K562 (cell line): ENCODE measurements around the gene PREX1. TPM values are rescaled to one million over a fixed set of nuclear protein-coding genes. Genes with fewer than 3 reads are reported as not detected.

Experiments used
- C11orf30 ChIP-seq: fragments of 450-650 bp; IDR thresholded peaks from 2 replicates; pipeline ENCODE4 v1.6.1; 2016; ENCODE audit warnings: low read depth, mild to moderate bottlenecking
- CTBP1 ChIP-seq: fragments of 450-650 bp; IDR thresholded peaks from 2 replicates; pipeline ENCODE4 v1.6.1; 2016; ENCODE audit warnings: borderline replicate concordance
- FUS ChIP-seq: fragments of 200-400 bp; formaldehyde crosslinking; optimal IDR thresholded peaks from 2 replicates; pipeline ENCODE3; 2017; ENCODE audit warnings: low read depth, low read length
- KDM1A ChIP-seq, 2 experiments: fragments of 450-650 bp; IDR thresholded peaks; 2 replicates each; pipeline ENCODE4 v1.6.1; 2016; ENCODE audit warnings: mild to moderate bottlenecking in 2 of 2
- LARP7 ChIP-seq: fragments of 450-650 bp; IDR thresholded peaks from 2 replicates; pipeline ENCODE4 v1.6.1; 2016
- MTF1 ChIP-seq: fragments of 250-450 bp; sonication (Bioruptor Pico); IDR thresholded peaks from 2 replicates; pipeline ENCODE4 v1.9.0; 2021; ENCODE audit warnings: moderate library complexity, mild to moderate bottlenecking, inconsistent platforms, borderline replicate concordance
- MYC ChIP-seq, 2 experiments: fragments of 250-450 bp in 1 of 2; sonication (Bioruptor Pico) in 1 of 2; IDR thresholded peaks; 2 replicates each; pipeline versions ENCODE4 v1.5.1 to v1.6.1; 2012 to 2021; ENCODE audit warnings: low read depth in 2 of 2, borderline replicate concordance in 1 of 2, improper control_type of control experiment in 1 of 2, low read length in 1 of 2, mild to moderate bottlenecking in 1 of 2, moderate library complexity in 1 of 2
- NCOR1 ChIP-seq: fragments of 450-650 bp; IDR thresholded peaks from 2 replicates; pipeline ENCODE4 v1.6.1; 2016; ENCODE audit warnings: mild to moderate bottlenecking, moderate library complexity
- NR2C1 ChIP-seq, 2 experiments: fragments of 450-650 bp; IDR thresholded peaks; 2 replicates each; pipeline ENCODE4 v1.6.1; 2017; ENCODE audit warnings: mild to moderate bottlenecking in 2 of 2, antibody characterized with exemption in 1 of 2, inconsistent platforms in 1 of 2, missing compliant biosample characterization in 1 of 2, missing genetic modification characterization in 1 of 2
- RBBP5 ChIP-seq: fragments of 200-600 bp; sonication (generic); IDR thresholded peaks from 2 replicates; pipeline ENCODE4 v1.6.1; 2012; ENCODE audit warnings: borderline replicate concordance, mild to moderate bottlenecking, low read length, control low read depth, inconsistent platforms; ENCODE audit not compliant: insufficient read depth, poor library complexity, severe bottlenecking
- RFX7 ChIP-seq: fragments of 250-450 bp; sonication (Bioruptor Pico); IDR thresholded peaks from 2 replicates; pipeline ENCODE4 v1.5.1; 2021; ENCODE audit warnings: mild to moderate bottlenecking
- SMAD3 ChIP-seq: fragments of 450-650 bp; formaldehyde crosslinking; conservative IDR thresholded peaks from 2 replicates; pipeline ENCODE4 v1.4.0; 2020; ENCODE audit warnings: mild to moderate bottlenecking
- ZNF165 ChIP-seq: fragments of 250-450 bp; sonication (Bioruptor Pico); IDR thresholded peaks from 2 replicates; pipeline ENCODE4 v1.4.0; 2020; ENCODE audit warnings: borderline replicate concordance
- ZNF696 ChIP-seq: fragments of 250-450 bp; sonication (Bioruptor Pico); conservative IDR thresholded peaks from 2 replicates; pipeline ENCODE4 v1.4.0; 2020; ENCODE audit warnings: mild to moderate bottlenecking, moderate library complexity
- polyA plus RNA-seq, 8 experiments: library from polyadenylated mRNA; depleted of rRNA in 4 of 8; stranded (reverse) in 5 of 8; unstranded in 3 of 8; fragments of >200 nt; fragmentation: Nextera tagmentation in 2 of 8; fragmentation: Illumina TruSeq in 1 of 8; extraction: Ambion mirVana in 2 of 8; extraction: Trizol in 1 of 8; gene quantifications; 2 replicates each; pipeline versions ENCODE4 v1.2.1 to v1.2.3, GENCODE V29; 2011 to 2014; ENCODE audit warnings: inconsistent platforms in 1 of 8, missing spikeins in 1 of 8
- total RNA-seq, 7 experiments: library from RNA; depleted of rRNA in 6 of 7; stranded (reverse); fragments of >200 nt in 6 of 7; fragmentation: Illumina TruSeq in 2 of 7; extraction: Trizol in 2 of 7; gene quantifications; 2 replicates each; pipeline versions ENCODE4 v1.2.1 to v1.2.3, GENCODE V29; 2011 to 2021; ENCODE audit warnings: low replicate concordance in 1 of 7
- TF ChIP-seq, protein P1 (sequence below): fragments of 200-800 bp; sonication (Bioruptor generic); IDR thresholded peaks from 2 replicates; pipeline ENCODE4 v1.6.1; 2017; ENCODE audit warnings: missing genetic modification characterization, missing compliant biosample characterization
- TF ChIP-seq, protein P2 (sequence below): fragments of 250-450 bp; sonication (Bioruptor Pico); IDR thresholded peaks from 2 replicates; pipeline ENCODE4 v1.4.0; 2020
- TF ChIP-seq, protein P3 (sequence below): sonication (generic); formaldehyde crosslinking; IDR thresholded peaks from 2 replicates; pipeline ENCODE4 v1.8.0; 2023; ENCODE audit warnings: mild to moderate bottlenecking, missing genetic modification reagents

PREX1 gene
- total and polyA plus RNA-seq, 9 of the 15 experiments (the other 6 are each of a cell fraction or from before 2014, with no cell fraction given), result 0.37 to 10.4 (median 4.8) TPM

- TF ChIP-seq, protein P1, sequence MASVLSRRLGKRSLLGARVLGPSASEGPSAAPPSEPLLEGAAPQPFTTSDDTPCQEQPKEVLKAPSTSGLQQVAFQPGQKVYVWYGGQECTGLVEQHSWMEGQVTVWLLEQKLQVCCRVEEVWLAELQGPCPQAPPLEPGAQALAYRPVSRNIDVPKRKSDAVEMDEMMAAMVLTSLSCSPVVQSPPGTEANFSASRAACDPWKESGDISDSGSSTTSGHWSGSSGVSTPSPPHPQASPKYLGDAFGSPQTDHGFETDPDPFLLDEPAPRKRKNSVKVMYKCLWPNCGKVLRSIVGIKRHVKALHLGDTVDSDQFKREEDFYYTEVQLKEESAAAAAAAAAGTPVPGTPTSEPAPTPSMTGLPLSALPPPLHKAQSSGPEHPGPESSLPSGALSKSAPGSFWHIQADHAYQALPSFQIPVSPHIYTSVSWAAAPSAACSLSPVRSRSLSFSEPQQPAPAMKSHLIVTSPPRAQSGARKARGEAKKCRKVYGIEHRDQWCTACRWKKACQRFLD, result no peak
- TF ChIP-seq, protein P2, sequence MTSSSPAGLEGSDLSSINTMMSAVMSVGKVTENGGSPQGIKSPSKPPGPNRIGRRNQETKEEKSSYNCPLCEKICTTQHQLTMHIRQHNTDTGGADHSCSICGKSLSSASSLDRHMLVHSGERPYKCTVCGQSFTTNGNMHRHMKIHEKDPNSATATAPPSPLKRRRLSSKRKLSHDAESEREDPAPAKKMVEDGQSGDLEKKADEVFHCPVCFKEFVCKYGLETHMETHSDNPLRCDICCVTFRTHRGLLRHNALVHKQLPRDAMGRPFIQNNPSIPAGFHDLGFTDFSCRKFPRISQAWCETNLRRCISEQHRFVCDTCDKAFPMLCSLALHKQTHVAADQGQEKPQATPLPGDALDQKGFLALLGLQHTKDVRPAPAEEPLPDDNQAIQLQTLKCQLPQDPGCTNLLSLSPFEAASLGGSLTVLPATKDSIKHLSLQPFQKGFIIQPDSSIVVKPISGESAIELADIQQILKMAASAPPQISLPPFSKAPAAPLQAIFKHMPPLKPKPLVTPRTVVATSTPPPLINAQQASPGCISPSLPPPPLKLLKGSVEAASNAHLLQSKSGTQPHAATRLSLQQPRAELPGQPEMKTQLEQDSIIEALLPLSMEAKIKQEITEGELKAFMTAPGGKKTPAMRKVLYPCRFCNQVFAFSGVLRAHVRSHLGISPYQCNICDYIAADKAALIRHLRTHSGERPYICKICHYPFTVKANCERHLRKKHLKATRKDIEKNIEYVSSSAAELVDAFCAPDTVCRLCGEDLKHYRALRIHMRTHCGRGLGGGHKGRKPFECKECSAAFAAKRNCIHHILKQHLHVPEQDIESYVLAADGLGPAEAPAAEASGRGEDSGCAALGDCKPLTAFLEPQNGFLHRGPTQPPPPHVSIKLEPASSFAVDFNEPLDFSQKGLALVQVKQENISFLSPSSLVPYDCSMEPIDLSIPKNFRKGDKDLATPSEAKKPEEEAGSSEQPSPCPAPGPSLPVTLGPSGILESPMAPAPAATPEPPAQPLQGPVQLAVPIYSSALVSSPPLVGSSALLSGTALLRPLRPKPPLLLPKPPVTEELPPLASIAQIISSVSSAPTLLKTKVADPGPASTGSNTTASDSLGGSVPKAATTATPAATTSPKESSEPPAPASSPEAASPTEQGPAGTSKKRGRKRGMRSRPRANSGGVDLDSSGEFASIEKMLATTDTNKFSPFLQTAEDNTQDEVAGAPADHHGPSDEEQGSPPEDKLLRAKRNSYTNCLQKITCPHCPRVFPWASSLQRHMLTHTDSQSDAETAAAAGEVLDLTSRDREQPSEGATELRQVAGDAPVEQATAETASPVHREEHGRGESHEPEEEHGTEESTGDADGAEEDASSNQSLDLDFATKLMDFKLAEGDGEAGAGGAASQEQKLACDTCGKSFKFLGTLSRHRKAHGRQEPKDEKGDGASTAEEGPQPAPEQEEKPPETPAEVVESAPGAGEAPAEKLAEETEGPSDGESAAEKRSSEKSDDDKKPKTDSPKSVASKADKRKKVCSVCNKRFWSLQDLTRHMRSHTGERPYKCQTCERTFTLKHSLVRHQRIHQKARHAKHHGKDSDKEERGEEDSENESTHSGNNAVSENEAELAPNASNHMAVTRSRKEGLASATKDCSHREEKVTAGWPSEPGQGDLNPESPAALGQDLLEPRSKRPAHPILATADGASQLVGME (CRISPR knock-in tag), result no peak
- no peak for TF ChIP-seq ZNF696
- no peak for TF ChIP-seq FUS
- TF ChIP-seq, protein P3, sequence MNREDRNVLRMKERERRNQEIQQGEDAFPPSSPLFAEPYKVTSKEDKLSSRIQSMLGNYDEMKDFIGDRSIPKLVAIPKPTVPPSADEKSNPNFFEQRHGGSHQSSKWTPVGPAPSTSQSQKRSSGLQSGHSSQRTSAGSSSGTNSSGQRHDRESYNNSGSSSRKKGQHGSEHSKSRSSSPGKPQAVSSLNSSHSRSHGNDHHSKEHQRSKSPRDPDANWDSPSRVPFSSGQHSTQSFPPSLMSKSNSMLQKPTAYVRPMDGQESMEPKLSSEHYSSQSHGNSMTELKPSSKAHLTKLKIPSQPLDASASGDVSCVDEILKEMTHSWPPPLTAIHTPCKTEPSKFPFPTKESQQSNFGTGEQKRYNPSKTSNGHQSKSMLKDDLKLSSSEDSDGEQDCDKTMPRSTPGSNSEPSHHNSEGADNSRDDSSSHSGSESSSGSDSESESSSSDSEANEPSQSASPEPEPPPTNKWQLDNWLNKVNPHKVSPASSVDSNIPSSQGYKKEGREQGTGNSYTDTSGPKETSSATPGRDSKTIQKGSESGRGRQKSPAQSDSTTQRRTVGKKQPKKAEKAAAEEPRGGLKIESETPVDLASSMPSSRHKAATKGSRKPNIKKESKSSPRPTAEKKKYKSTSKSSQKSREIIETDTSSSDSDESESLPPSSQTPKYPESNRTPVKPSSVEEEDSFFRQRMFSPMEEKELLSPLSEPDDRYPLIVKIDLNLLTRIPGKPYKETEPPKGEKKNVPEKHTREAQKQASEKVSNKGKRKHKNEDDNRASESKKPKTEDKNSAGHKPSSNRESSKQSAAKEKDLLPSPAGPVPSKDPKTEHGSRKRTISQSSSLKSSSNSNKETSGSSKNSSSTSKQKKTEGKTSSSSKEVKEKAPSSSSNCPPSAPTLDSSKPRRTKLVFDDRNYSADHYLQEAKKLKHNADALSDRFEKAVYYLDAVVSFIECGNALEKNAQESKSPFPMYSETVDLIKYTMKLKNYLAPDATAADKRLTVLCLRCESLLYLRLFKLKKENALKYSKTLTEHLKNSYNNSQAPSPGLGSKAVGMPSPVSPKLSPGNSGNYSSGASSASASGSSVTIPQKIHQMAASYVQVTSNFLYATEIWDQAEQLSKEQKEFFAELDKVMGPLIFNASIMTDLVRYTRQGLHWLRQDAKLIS (CRISPR knock-in tag), result no peak
- TF ChIP-seq NCOR1, result peak; percentile 45
- TF ChIP-seq MTF1, result no peak
- no peak for TF ChIP-seq SMAD3
- TF ChIP-seq ZNF165 (CRISPR knock-in tag), result no peak
- TF ChIP-seq MYC (IDR thresholded peaks at IDR 0.05; ENCODE audit: low read depth, low read length), result no peak
- no peak for TF ChIP-seq MYC (CRISPR knock-in tag; IDR thresholded peaks at IDR 0.05; ENCODE audit: borderline replicate concordance, low read depth)
- no peak for TF ChIP-seq LARP7
- TF ChIP-seq KDM1A (IDR thresholded peaks at IDR 0.05), result 0 out of 4 replicates have a peak, but pooled peaks of 1 of the 2 experiments have one; percentile 9
- peak; percentile 53 for TF ChIP-seq RBBP5
- TF ChIP-seq CTBP1, result no peak
- peak; percentile 85 for TF ChIP-seq NR2C1 (IDR thresholded peaks at IDR 0.05)
- peak; percentile 94 for TF ChIP-seq NR2C1 (tag; IDR thresholded peaks at IDR 0.05)
- peak; percentile 67; the same call in 1 of the 2 replicates for TF ChIP-seq C11orf30
- TF ChIP-seq RFX7 (CRISPR knock-in tag), result no peak
Observed at GRCh38 chr20:48831718-48832404, 4.1 kb upstream of the PREX1 start (continued).
